ENCODE measurements around the gene USP46. TPM values are rescaled to one million over a fixed set of nuclear protein-coding genes. Genes with fewer than 3 reads are reported as not detected.
A peak's percentile ranks its signal among the peaks of the same experiment; 100 is the strongest.

Gene USP46
- total RNA-seq, 1 experiment from 2014 or later = 16.8 TPM

- Mint-ChIP-seq H3K9me3 (ENCODE audit: unreplicated experiment) (no peaks in the 10 kb centered on the region), H3K4me1 (ENCODE audit: insufficient read depth, unreplicated experiment) (peaks cover 10% of the 10 kb centered on the region), H3K27me3 (ENCODE audit: insufficient read depth, unreplicated experiment) (no peaks in the 10 kb centered on the region), H3K27ac (ENCODE audit: low read depth, unreplicated experiment) (no peak overlapping the region), H3K36me3 (ENCODE audit: insufficient read depth, unreplicated experiment) (no peaks in the 10 kb centered on the region), H3K4me3 (ENCODE audit: unreplicated experiment) (no peak overlapping the region)
- CTCF ChIA-PET = interaction anchor here (0.6 to 2.4 kb wide), 6 partner anchors 11 to 406 kb away, joined by 3 to 8 read pairs (median 4); no protein-coding TSS in a partner anchor
- no TSS peak for BruUV-seq (replicated peaks)
- POLR2A ChIA-PET = interaction anchor here (0.6 kb wide), 1 partner anchor 109 kb away, joined by 3 read pairs; no protein-coding TSS in a partner anchor
- no peak for TF ChIP-seq CTCF (IDR thresholded peaks at IDR 0.05; ENCODE audit: unreplicated experiment)
- peak; percentile 41 for DNase-seq (ENCODE audit: unreplicated experiment)
- intact Hi-C loops (cut with micrococcal nuclease) = no loop called here
Measured at GRCh38 chr4:52576961-52577623, 82.0 kb downstream of the USP46 start.

DNA sequence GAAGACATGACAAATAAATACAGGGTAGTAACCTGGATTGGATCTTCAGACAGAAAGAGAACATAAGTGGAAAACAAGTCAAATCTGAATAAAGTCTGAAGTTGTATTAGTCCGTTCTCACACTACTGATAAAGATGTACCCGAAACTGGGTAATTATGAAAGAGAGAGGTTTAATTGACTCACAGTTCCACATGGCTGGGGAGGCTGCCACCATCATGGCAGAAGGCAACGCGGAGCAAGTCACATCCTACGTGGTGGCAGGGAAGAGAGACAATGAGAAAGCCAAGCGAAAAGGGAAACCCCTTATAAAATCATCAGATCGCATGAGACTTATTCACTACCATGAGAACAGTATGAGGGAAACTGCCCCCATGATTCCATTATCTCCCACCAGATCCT, 82.8 kb downstream of the USP46 start:
- CTCF ChIA-PET = interaction anchor here (1.4 to 2.4 kb wide), 3 partner anchors 12 to 405 kb away, joined by 3 to 8 read pairs (median 5); no protein-coding TSS in a partner anchor
- no peak for TF ChIP-seq CTCF (IDR thresholded peaks at IDR 0.05; ENCODE audit: unreplicated experiment)
- Mint-ChIP-seq H3K36me3 (ENCODE audit: insufficient read depth, unreplicated experiment) (no peaks in the 10 kb centered on the region), H3K4me1 (ENCODE audit: insufficient read depth, unreplicated experiment) (peaks cover 10% of the 10 kb centered on the region), H3K27me3 (ENCODE audit: insufficient read depth, unreplicated experiment) (no peaks in the 10 kb centered on the region), H3K9me3 (ENCODE audit: unreplicated experiment) (no peaks in the 10 kb centered on the region), H3K27ac (ENCODE audit: low read depth, unreplicated experiment) (no peak overlapping the region), H3K4me3 (ENCODE audit: unreplicated experiment) (no peak overlapping the region)
- BruUV-seq (replicated peaks) = no TSS peak
- POLR2A ChIA-PET = no interaction called here
- intact Hi-C loops (cut with micrococcal nuclease) = no loop called here
- DNase-seq (ENCODE audit: unreplicated experiment) = no peak

DNA sequence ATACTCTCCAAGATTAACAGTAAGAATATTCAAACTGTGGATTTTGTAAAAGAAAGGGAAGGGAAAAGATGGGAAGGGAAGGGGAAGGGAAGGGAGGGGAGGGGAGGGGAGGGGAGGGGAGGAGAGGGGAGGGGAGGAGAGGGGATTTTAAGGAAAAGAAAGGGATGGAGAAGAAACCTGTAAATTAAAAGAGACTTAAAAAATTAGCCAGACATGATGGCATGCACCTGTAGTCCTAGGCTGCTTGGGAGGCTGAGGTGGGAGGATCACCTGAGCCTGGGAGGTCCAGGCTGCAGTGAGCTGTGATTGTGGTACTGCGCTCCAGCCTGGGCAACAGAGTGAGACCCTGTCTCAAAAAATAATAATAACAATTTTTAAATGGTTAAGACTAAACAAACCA, 83.7 kb downstream of the USP46 start:
- intact Hi-C loops (cut with micrococcal nuclease) = no loop called here
- no peak overlapping the region for H3K27ac Mint-ChIP-seq (ENCODE audit: low read depth, unreplicated experiment)
- CTCF ChIA-PET = interaction anchor here (2.4 kb wide), 1 partner anchor 13 kb away, joined by 8 read pairs; no protein-coding TSS in a partner anchor
- H3K4me3 Mint-ChIP-seq (ENCODE audit: unreplicated experiment) = no peak overlapping the region
- POLR2A ChIA-PET = no interaction called here
- DNase-seq (ENCODE audit: unreplicated experiment) = no peak
- no peaks in the 10 kb centered on the region for H3K36me3 Mint-ChIP-seq (ENCODE audit: insufficient read depth, unreplicated experiment)
- no peaks in the 10 kb centered on the region for H3K9me3 Mint-ChIP-seq (ENCODE audit: unreplicated experiment)
- TF ChIP-seq CTCF (IDR thresholded peaks at IDR 0.05; ENCODE audit: unreplicated experiment) = no peak
- peaks cover 10% of the 10 kb centered on the region for H3K4me1 Mint-ChIP-seq (ENCODE audit: insufficient read depth, unreplicated experiment)
- H3K27me3 Mint-ChIP-seq (ENCODE audit: insufficient read depth, unreplicated experiment) = no peaks in the 10 kb centered on the region
- BruUV-seq (replicated peaks) = no TSS peak

GRCh38 chr4:52574036-52574435, 85.1 kb downstream of the USP46 start:
- peaks cover 10% of the 10 kb centered on the region for H3K4me1 Mint-ChIP-seq (ENCODE audit: insufficient read depth, unreplicated experiment)
- ChIA-PET POLR2A (interaction anchor here (1.4 kb wide), 1 partner anchor 85 kb away, joined by 3 read pairs; no protein-coding TSS in a partner anchor), CTCF (no interaction called here)
- no peaks in the 10 kb centered on the region for H3K9me3 Mint-ChIP-seq (ENCODE audit: unreplicated experiment)
- no TSS peak for BruUV-seq (replicated peaks)
- no peak overlapping the region for H3K4me3 Mint-ChIP-seq (ENCODE audit: unreplicated experiment)
- no peaks in the 10 kb centered on the region for H3K27me3 Mint-ChIP-seq (ENCODE audit: insufficient read depth, unreplicated experiment)
- no peak for DNase-seq (ENCODE audit: unreplicated experiment)
- TF ChIP-seq CTCF (IDR thresholded peaks at IDR 0.05; ENCODE audit: unreplicated experiment) = no peak
- H3K36me3 Mint-ChIP-seq (ENCODE audit: insufficient read depth, unreplicated experiment) = no peaks in the 10 kb centered on the region
- intact Hi-C loops (cut with micrococcal nuclease) = no loop called here
- H3K27ac Mint-ChIP-seq (ENCODE audit: low read depth, unreplicated experiment) = no peak overlapping the region

All from MCF 10A (cell line).